HCT116 (cell line): ENCODE data around the gene ZNRF4.

Source experiments
- POLR2A ChIP-seq: IDR thresholded peaks from 2 replicates; pipeline ENCODE4 v1.7.0; 2011; ENCODE audit warnings: borderline replicate concordance; ENCODE audit not compliant: insufficient read depth, insufficient read length; ENCODE audit errors: extremely low read depth
- POLR2AphosphoS5 ChIP-seq: IDR thresholded peaks from 2 replicates; pipeline ENCODE4 v1.6.1; 2011; ENCODE audit warnings: mild to moderate bottlenecking, low read depth, low read length, moderate library complexity
- RAD21 ChIP-seq: IDR thresholded peaks from 2 replicates; pipeline ENCODE4 v1.6.1; 2012; ENCODE audit warnings: low read depth, mild to moderate bottlenecking

- TF ChIP-seq POLR2A (no peak), POLR2AphosphoS5 (no peak), RAD21 (no peak)
These were observed 31.6 kb upstream of the ZNRF4 start for GRCh38 chr19:5423567-5424125.
